GM18868 (cell line): Measurements from ENCODE around the gene ST6GALNAC3.
"Not testable (repeated sequence)": the region's sequence is repeated elsewhere in the genome, so short reads cannot be mapped to it uniquely, and the experiment has no call there.

ENCODE experiments used
- ATAC-seq: cut with Tn5 transposase; IDR thresholded peaks from one replicate; pipeline ENCODE4 v1.9.1; 2021; ENCODE audit warnings: mild to moderate bottlenecking, moderate library complexity; ENCODE audit not compliant: unreplicated experiment

ST6GALNAC3 gene

GRCh38 chr1:76611770-76612445 is 537.4 kb downstream of the ST6GALNAC3 start:
- no peak for ATAC-seq

DNA sequence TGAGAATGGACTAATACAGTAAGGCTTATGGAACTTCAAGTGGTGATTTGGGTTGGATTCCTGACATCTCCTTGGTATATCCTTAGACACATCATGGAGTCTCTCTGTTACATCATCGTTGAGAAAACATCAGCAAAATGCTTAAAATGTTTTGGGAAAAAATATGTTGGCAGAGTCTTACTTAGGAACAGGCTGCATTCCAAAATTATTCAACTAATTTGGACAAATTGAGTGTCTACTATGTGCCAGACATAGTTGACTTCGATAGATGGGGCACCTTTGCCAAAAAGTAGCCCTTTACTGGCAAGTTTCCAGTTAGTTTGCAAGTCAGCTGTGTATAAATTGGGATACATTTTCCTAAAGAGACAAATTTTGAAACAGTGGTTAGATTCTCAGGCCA is 539.3 kb downstream of the ST6GALNAC3 start:
- ATAC-seq, result no peak

DNA sequence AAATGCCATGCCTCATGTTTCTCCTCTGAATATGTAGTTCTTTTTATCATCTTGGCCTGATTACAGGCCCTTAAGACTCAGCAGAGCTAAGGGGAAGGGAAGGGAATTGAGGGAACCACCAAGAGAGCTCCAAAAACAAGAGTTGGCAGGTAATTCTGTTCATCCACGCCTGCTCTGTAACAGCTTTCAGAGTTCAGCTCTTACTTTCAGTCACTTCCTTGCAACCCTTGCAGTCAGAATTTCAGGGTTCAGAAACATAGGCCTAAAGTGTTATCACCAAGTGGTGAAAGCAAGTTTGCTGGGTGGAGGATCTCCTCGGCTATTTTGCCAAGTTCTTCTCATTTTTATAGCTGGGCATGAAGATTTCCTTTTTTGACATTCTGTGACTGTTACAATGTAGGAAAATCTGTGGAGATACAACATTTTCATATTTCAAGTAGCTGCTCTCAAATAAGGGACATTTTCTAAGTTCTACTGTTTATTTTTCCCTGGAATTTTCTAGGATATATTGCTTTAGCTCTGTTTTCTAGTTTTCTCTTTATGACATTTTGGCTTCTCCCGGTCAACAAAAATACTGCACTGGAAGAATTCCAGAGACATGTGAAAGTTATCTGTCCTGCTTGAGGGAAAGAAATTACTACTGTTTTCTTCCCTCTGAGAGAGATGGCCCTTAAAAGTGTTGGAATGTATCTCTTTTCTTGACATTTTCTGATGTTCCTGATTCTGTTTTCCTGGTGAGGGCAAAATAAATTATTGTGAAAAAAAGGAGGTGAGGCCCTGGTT is 540.9 kb downstream of the ST6GALNAC3 start:
- no peak for ATAC-seq

DNA sequence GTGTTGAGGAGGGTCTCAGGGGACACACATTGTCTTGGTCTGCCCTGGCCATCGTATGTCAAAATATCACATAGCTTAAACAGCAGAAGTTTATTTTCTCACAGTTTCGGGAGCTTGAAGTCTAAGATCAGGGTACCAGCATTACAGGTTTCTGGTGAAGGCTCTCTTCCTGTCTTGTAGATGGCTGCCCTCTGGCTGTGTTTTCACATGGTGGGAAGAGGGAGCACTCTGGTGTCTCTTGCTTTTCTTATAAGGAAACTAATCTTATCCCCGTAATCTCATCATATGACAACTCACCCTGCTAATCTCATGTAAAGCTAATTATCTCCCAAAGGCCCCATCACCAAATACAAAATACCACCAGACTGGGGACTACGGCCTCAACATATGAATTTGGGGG is 545.8 kb downstream of the ST6GALNAC3 start:
- ATAC-seq, result no peak

- ATAC-seq, result no peak
These were observed 548.4 kb downstream of the ST6GALNAC3 start for GRCh38 chr1:76622774-76623528.

- ATAC-seq, result no peak
These were observed 551.5 kb downstream of the ST6GALNAC3 start for GRCh38 chr1:76625886-76626678.

GRCh38 chr1:76627498-76627897 is 553.0 kb downstream of the ST6GALNAC3 start:
- ATAC-seq, result no peak

- ATAC-seq, result no peak
These were observed 553.4 kb downstream of the ST6GALNAC3 start for GRCh38 chr1:76627901-76628300.

DNA sequence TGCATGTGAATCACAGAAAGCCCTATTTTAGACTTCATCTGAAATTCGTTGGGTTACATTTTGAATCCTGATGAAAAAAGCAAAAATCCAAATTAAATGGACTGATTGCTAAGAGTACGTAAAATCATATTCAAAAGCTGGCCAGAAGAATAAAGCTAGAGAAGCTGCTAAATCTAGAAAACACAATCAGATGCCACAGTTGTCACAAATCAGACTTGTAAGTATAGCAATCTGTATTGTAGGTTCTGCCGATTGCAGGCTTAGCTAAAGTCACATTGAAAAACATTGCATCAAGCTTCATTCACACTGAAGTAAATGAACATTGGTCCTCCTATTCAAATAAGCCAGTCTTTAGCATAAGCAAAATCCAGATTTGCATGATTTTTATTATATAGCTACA is 557.6 kb downstream of the ST6GALNAC3 start:
- ATAC-seq, result no peak

DNA sequence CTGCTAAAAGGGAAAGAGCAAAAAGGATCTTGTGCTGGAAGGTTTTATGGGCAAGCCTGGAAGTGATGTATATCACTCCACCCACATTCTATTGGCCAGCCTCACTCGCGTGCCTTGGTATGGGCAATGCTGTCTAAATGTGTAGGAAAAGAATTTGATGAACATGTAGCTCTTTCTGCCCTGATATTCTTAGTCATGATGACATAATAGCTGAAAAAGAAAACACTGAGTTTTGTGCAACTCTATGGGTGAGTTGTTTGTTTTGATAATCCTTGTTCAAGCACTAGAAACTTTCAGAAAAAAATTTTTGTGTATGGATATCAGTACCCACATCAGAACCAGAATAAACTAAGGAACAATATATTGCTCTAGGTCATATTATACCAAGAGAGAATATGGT is 561.2 kb downstream of the ST6GALNAC3 start:
- no peak for ATAC-seq

GRCh38 chr1:76639181-76639580 is 564.6 kb downstream of the ST6GALNAC3 start:
- ATAC-seq, result no peak

GRCh38 chr1:76640092-76640491 is 565.5 kb downstream of the ST6GALNAC3 start:
- ATAC-seq, result no peak

- no peak for ATAC-seq
These were observed 566.2 kb downstream of the ST6GALNAC3 start for GRCh38 chr1:76640723-76641122.

DNA sequence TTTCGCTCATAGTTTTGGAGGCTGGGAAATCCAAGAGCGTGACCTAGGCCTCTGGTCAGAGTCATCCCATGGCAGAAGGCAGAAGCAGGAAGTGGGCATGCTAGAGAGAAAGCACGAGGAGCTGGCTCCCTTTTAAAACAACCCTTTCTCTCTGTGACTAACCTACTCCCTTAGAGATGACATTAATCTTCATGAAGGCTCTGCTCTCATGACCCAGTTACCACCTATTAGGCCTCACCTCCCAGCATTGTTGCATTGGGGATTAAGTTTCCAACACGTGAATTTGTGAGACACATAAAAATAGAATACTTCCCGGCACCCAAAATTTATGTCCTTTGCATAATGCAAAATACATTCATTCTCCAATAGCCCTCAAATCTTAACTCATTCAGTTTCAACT is 569.6 kb downstream of the ST6GALNAC3 start:
- no peak for ATAC-seq

- ATAC-seq, result not testable (repeated sequence)
These were observed 578.3 kb downstream of the ST6GALNAC3 start for GRCh38 chr1:76652860-76653259.

DNA sequence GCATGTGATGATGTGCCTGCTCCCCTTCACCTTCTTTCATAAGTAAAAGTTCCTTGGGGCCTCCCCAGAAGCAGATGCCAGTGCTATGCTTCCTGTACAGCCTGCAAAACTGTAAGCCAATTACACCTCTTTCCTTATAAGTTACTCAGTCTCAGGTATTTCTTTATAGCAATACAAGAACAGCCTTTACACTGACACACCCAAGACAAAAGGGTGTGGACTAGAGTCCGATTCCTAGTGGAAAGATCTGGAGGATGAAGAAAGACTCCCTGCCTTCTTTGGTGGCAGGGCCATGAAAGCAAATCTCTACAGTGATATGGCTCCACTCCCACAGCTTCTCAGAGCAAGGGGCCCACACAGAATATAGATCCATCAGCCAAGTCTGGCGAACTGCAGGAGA is 583.1 kb downstream of the ST6GALNAC3 start:
- no peak for ATAC-seq

GRCh38 chr1:76659171-76659940 is 584.8 kb downstream of the ST6GALNAC3 start:
- no peak for ATAC-seq

DNA sequence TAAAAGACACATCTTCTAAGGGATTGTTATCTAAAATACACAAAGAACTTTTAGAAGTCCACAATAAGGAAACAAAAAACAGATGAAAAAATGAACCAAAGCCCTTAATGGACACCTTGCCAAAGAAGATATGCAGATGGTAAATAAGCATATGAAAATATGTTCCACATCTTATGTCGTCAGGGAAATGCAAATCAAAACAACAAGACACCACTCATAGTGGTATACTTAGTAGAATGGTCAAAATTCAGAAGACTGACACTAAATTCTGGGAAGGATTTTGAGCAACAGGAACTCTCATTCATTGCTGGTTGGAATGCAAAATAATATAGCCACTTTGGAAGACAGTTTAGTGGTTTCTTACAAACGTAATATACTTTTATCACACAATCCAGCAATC is 587.0 kb downstream of the ST6GALNAC3 start:
- no peak for ATAC-seq

- ATAC-seq, result no peak
These were observed 592.0 kb downstream of the ST6GALNAC3 start for GRCh38 chr1:76666499-76666898.

GRCh38 chr1:76668046-76668445 is 593.5 kb downstream of the ST6GALNAC3 start:
- peak; percentile 96 for ATAC-seq
